A549 (cell line): ENCODE data around the gene TRIM65. TPM values are rescaled to one million over a fixed set of nuclear protein-coding genes. Genes with fewer than 3 reads are reported as not detected.
A peak's percentile ranks its signal among the peaks of the same experiment; 100 is the strongest.
"Not testable (repeated sequence)": the region's sequence is repeated elsewhere in the genome, so short reads cannot be mapped to it uniquely, and the experiment has no call there.

Experiments used
- ATAC-seq, 2 experiments: fragments of 200-7000 bp in 1 of 2; fragments of >200 bp in 1 of 2; cut with Nextera tagmentation in 1 of 2; cut with Tn5 transposase in 1 of 2; 3 replicates each; pipeline versions ENCODE4 v1.8.0 to v1.9.1; 2018 to 2020; ENCODE audit warnings: mild to moderate bottlenecking in 1 of 2, moderate library complexity in 1 of 2
- CTCF ChIA-PET: fragments of 300-600 bp; sonication (Branson Sonifier 250); formaldehyde crosslinking; extraction: SDS; loops from one replicate; lab custom pipeline; 2021; ENCODE audit warnings: antibody characterized with exemption, inconsistent platforms; lab: Yijun Ruan, JAX
- POLR2A ChIA-PET: fragments of 350-600 bp; formaldehyde crosslinking; extraction: SDS; loops from one replicate; lab custom pipeline; 2021; ENCODE audit warnings: antibody characterized with exemption, inconsistent platforms; lab: Yijun Ruan, JAX
- DNase-seq, 2 experiments: peaks; one replicate each; pipeline versions ENCODE4 v3.0.0 to v3.0.0-alpha.2; 2011 to 2016; ENCODE audit warnings: low read depth in 1 of 2, low spot score in 1 of 2
- FAIRE-seq: peaks from 2 replicates; lab custom pipeline; 2011; peaks lifted over from hg19 to GRCh38; lab: Jason Lieb, UNC
- H3K27ac ChIP-seq, 2 experiments: fragments of >200 bp; sonication (Bioruptor Twin); formaldehyde crosslinking; 3 replicates each; pipeline ENCODE4 v1.5.1; 2016 to 2017
- H3K4me1 ChIP-seq: fragments of >200 bp; sonication (Bioruptor Twin); formaldehyde crosslinking; 3 replicates; pipeline ENCODE4 v1.6.1; 2016
- H3K4me2 ChIP-seq: fragments of >200 bp; sonication (Bioruptor Twin); formaldehyde crosslinking; 3 replicates; pipeline ENCODE4 v1.6.1; 2016
- H3K4me3 ChIP-seq: fragments of >200 bp; sonication (Bioruptor Twin); formaldehyde crosslinking; 3 replicates; pipeline ENCODE4 v1.5.1; 2016
- H3K9me3 ChIP-seq: fragments of >200 bp; sonication (Bioruptor Twin); formaldehyde crosslinking; 3 replicates; pipeline ENCODE4 v1.6.1; 2016
- CBX2 ChIP-seq: fragments of 200-600 bp; sonication (generic); IDR thresholded peaks from 2 replicates; pipeline ENCODE4 v1.6.1; 2016; ENCODE audit warnings: low read depth, mild to moderate bottlenecking, borderline replicate concordance
- CEBPB ChIP-seq, 2 experiments: fragments of >200 bp in 1 of 2; sonication (Bioruptor Twin) in 1 of 2; formaldehyde crosslinking in 1 of 2; IDR thresholded peaks; 2 replicates each; pipeline ENCODE4 v1.6.1; 2012 to 2016
- ESRRA ChIP-seq: fragments of 150-350 bp; IDR thresholded peaks from 2 replicates; pipeline ENCODE4 v1.6.1; 2014; ENCODE audit warnings: mild to moderate bottlenecking, low read length, borderline replicate concordance
- GATA3 ChIP-seq: IDR thresholded peaks from 2 replicates; pipeline ENCODE4 v1.6.1; 2012; ENCODE audit warnings: borderline replicate concordance
- HDAC2 ChIP-seq: fragments of 200-600 bp; sonication (generic); IDR thresholded peaks from 2 replicates; pipeline ENCODE4 v1.6.1; 2016
- HEYL ChIP-seq: fragments of 250-450 bp; sonication (Bioruptor Pico); IDR thresholded peaks from 2 replicates; pipeline ENCODE4 v1.8.0; 2021; ENCODE audit warnings: mild to moderate bottlenecking, moderate library complexity
- JUN ChIP-seq, 2 experiments: fragments of >200 bp; sonication (Bioruptor Twin); formaldehyde crosslinking; IDR thresholded peaks; 2 replicates in 1 of 2; 3 replicates in 1 of 2; pipeline ENCODE4 v1.6.1; 2016 to 2017
- MAZ ChIP-seq: fragments of 150-350 bp; IDR thresholded peaks from 2 replicates; pipeline ENCODE4 v1.6.1; 2014; ENCODE audit warnings: antibody characterized with exemption, low read depth, low read length, borderline replicate concordance
- PHF8 ChIP-seq: fragments of 200-600 bp; sonication (generic); IDR thresholded peaks from 2 replicates; pipeline ENCODE4 v1.6.1; 2016; ENCODE audit warnings: low read depth, mild to moderate bottlenecking, antibody characterized with exemption, moderate library complexity, borderline replicate concordance
- RARB ChIP-seq: fragments of 250-450 bp; sonication (Bioruptor Pico); IDR thresholded peaks from 2 replicates; pipeline ENCODE4 v1.8.0; 2021; ENCODE audit warnings: mild to moderate bottlenecking, moderate library complexity
- RNF2 ChIP-seq: fragments of 200-600 bp; sonication (generic); IDR thresholded peaks from 2 replicates; pipeline ENCODE4 v1.6.1; 2016; ENCODE audit warnings: low read depth, mild to moderate bottlenecking, antibody characterized with exemption, moderate library complexity, borderline replicate concordance
- WGBS: methylation state at CpG from one replicate; pipeline ENCODE4 v1.1.6; 2017; ENCODE audit errors: missing lambda C conversion rate; 5-methylcytosine and 5-hydroxymethylcytosine counted together
- polyA plus RNA-seq, 4 experiments: library from polyadenylated mRNA; depleted of rRNA in 3 of 4; stranded (reverse); fragments of >200 nt; fragmentation: RNase III in 1 of 4; extraction: RNeasy Plus Mini Kit Qiagen cat#74134 plus additional on column Dnase treatment in 1 of 4; gene quantifications; 2 replicates in 3 of 4; 3 replicates in 1 of 4; pipeline ENCODE4 v1.2.3, GENCODE V29; 2011 to 2017
- TF ChIP-seq, protein P1 (sequence below): IDR thresholded peaks from 2 replicates; pipeline ENCODE4 v1.6.1; 2012
- TF ChIP-seq, protein P2 (sequence below): fragments of 450-650 bp; IDR thresholded peaks from 2 replicates; pipeline ENCODE4 v1.6.1; 2014; ENCODE audit warnings: antibody characterized with exemption
- TF ChIP-seq, protein P3 (sequence below): fragments of >200 bp; sonication (Bioruptor Twin); formaldehyde crosslinking; IDR thresholded peaks from 3 replicates; pipeline ENCODE4 v1.5.1; 2016
- TF ChIP-seq, protein P4 (sequence below): IDR thresholded peaks from 2 replicates; pipeline ENCODE4 v1.6.1; 2012; ENCODE audit warnings: low read depth, borderline replicate concordance

Gene TRIM65
- polyA plus RNA-seq, 2 of the 4 experiments (the other 2 are of a cell fraction), result 13.5 to 30.2 TPM

DNA sequence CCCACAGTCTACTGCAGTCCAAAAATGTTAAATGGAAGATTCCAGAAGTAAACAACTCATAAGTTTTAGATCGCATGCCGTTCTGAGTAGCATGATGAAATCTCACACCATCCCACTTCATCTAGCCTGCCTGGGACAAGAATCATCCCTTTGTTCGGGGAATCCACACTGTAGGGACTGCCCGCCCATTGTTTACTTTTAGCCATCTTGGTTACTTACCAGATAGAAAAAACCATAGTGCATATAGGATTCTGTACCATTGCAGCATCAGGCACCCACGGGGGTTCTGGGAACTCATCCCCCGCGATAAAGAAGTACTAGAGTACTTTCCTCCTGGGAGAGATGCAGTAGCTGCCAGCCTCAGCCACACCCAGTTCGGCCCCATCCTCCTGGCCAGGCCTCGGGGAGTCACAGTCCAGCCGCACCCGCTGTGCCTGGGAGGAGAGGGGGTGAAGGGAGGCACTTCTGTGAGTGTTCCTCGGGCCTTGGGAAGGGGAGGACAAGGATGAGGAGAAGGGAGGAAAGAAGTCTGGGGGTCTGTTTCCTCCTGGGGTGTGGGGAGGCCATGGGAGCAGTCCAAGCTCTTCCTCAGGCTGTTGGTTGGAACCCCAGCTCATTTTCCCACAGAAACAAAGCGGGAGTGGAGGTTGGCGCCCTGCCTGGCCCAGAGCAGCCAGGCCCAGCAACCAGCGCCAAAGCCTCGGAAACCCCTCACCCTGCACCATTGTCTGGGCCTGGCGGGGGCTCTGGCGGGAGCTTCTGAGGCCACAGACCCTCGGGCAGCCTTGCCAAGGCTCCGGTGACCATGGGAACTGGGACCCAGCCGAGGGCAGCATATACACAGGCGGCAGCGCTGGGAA, 27.2 kb downstream of the TRIM65 start:
- Histone ChIP-seq H3K4me3 (no peak overlapping the region), H3K4me1 (peaks cover 31% of the 10 kb centered on the region), H3K27ac (peak overlapping the region; percentile 66 to 84), H3K9me3 (no peaks in the 10 kb centered on the region), H3K4me2 (peak overlapping the region; percentile 56)
- no peak for TF ChIP-seq JUN (IDR thresholded peaks at IDR 0.05)
- TF ChIP-seq, protein P1, sequence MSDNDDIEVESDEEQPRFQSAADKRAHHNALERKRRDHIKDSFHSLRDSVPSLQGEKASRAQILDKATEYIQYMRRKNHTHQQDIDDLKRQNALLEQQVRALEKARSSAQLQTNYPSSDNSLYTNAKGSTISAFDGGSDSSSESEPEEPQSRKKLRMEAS, result peak; percentile 39; the same call in 1 of the 2 replicates
- TF ChIP-seq HDAC2, result no peak
- ChIA-PET POLR2A (interaction anchor here (1.6 kb wide), 1 partner anchor 90 kb away, joined by 7 read pairs; a partner anchor contains a TSS), CTCF (interaction anchor here (0.6 to 22.8 kb wide), 8 partner anchors 9 to 86 kb away, joined by 3 to 513 read pairs (median 5); partner anchors contain the start of genes MRPL38, TRIM47, TRIM65 and WBP2)
- DNase-seq (peak; percentile 56 to 57), FAIRE-seq (no peak), ATAC-seq (peak in 1 of 2 experiments; percentile 21; a peak in 3 of 6 replicates)
- 55% methylated on average over 23 of the region's 23 CpGs for WGBS

DNA sequence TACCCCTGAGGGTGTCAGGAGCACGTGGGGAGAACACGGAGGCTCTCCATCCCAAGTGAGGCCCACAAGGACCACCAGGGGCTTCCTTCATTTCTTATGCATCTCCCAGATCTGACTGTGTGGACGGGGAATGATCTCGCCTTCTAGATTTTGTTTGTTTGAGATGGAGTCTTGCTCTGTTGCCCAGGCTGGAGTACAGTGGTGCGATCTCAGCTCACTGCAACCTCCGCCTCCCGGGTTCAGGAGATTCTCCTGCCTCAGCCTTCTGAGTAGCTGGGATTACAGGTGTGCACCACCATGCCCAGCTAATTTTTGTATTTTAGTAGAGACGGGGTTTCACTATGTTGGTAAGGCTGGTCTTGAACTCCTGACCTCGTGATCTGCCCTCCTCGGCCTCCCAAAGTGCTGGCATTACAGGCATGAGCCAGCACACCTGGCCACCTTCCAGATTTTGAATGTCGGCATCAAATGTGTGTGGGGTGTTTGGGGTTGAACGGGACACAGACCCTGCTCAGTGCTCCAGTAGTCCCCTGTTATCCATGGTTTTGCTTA, 27.9 kb downstream of the TRIM65 start:
- POLR2A ChIA-PET, H3K4me3 ChIP-seq, FAIRE-seq, ATAC-seq, H3K9me3 ChIP-seq, DNase-seq: not testable (repeated sequence)
- Histone ChIP-seq H3K4me1 (peaks cover 31% of the 10 kb centered on the region), H3K4me2 (peak overlapping the region; percentile 56), H3K27ac (peak overlapping the region; percentile 66 to 84)
- CTCF ChIA-PET, result interaction anchor here (1.3 to 22.8 kb wide), 6 partner anchors 10 to 85 kb away, joined by 3 to 513 read pairs (median 22); partner anchors contain the start of genes MRPL38, TRIM47, TRIM65 and WBP2
- 88% methylated on average over 12 of the region's 12 CpGs for WGBS

DNA sequence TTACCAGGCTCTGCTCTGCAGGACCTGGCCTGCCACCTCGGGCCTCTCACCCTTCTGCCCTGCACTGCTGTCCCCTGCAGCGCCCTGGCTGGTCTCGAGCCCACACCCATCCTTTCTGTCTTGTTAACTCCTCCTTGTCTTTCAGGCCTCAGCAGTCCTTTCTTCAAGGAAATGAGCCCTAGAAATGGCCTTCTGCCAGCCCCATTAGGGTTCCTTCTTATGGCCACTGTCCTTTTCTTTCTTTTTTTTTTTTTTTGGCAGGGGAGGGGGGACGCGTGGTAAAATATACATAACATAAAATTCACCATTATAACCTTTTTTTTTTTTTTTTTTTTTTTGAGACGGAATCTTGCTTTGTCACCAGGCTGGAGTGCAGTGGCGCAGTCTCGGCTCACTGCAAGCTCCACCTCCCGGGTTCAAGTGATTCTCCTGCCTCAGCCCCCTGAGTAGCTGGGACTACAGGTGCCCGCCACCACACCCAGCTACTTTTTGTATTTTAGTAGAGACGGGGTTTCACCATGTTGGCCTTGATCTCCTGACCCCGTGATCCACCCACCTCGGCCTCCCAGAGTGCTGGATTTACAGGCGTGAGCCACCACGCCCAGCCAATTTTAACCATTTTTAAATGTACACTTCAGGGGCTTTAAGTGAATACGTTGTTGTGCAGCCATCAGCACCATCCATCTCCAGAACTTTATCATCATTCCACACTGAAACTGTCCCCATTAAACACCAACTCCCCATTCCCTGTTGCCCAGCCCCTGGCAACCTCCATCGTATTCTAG, 31.2 kb downstream of the TRIM65 start:
- peaks cover 18% of the 10 kb centered on the region for H3K4me1 ChIP-seq
- H3K4me2 ChIP-seq, DNase-seq, FAIRE-seq, H3K9me3 ChIP-seq, H3K4me3 ChIP-seq: not testable (repeated sequence)
- CTCF ChIA-PET, result interaction anchor here (0.6 to 14.2 kb wide), 9 partner anchors 8 to 726 kb away, joined by 3 to 330 read pairs (median 6); partner anchors contain the start of genes TRIM47, TRIM65 and WBP2
- ATAC-seq, result 0 out of 6 replicates have a peak, but pooled peaks of 1 of the 2 experiments have one; percentile 4
- POLR2A ChIA-PET, result interaction anchor here (1.2 kb wide), 1 partner anchor 10 kb away, joined by 8 read pairs; the partner anchor contains the start of gene WBP2
- 78% methylated on average over 17 of the region's 17 CpGs for WGBS
- H3K27ac ChIP-seq, result 0 out of 6 replicates have a peak overlapping the region, but pooled peaks of 1 of the 2 experiments have one; percentile 0

DNA sequence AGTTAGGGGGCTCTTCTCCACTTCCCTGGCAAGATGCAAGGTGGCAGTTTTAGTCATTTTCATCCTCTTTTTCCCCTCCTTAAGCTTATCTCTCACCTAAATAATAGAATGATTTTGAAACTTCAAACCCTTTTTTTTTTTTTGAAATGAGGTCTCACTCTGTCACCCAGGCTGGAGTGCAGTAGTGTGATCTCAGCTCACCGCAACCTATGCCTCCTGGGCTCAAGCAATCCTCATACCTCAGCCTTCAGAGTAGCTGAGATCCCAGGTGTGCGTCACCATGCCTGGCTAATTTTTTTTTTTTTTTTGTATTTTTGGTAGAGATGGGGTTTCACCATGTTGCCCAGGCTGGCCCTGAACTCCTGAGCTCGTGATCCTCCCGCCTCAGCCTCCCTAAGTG, 31.9 kb downstream of the TRIM65 start:
- ChIA-PET CTCF (interaction anchor here (0.6 to 6.3 kb wide), 8 partner anchors 11 to 726 kb away, joined by 3 to 38 read pairs (median 6); partner anchors contain the start of genes TRIM47 and TRIM65), POLR2A (interaction anchor here (1.2 kb wide), 1 partner anchor 9 kb away, joined by 8 read pairs; the partner anchor contains the start of gene WBP2)
- ATAC-seq, DNase-seq, H3K4me3 ChIP-seq, H3K9me3 ChIP-seq, H3K27ac ChIP-seq, H3K4me2 ChIP-seq, FAIRE-seq: not testable (repeated sequence)
- H3K4me1 ChIP-seq, result peaks cover 14% of the 10 kb centered on the region
- 88% methylated on average over 4 of the region's 4 CpGs for WGBS

DNA sequence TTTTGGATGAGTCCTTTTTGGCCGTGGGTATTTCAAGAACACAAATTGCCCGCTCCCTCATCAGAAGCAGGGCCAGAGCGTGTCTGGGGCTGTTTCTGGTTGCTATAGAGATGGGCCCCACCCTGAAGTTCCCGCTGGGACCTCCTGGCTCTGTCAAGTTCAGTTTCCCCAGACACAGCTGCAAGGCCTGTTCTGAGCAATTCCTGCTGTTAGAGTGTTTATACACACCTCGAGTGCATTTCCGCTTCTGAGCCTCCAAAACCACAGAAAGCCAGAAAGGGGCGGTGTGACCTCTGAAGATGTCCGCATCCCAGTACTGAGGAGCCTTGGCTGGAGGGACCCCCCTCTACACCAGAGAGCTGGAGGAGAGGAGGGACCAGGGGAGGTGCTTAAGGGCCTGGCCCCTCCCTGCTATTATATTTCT, 32.3 kb downstream of the TRIM65 start:
- H3K4me2 ChIP-seq, result no peak overlapping the region
- H3K4me3 ChIP-seq, result no peak overlapping the region
- H3K9me3 ChIP-seq, result no peaks in the 10 kb centered on the region
- DNase-seq (no peak), ATAC-seq (peak; percentile 23 to 28; a peak in 3 of 6 replicates), FAIRE-seq (no peak)
- ChIA-PET POLR2A (interaction anchor here (1.2 kb wide), 1 partner anchor 9 kb away, joined by 8 read pairs; the partner anchor contains the start of gene WBP2), CTCF (interaction anchor here (1.0 to 6.3 kb wide), 6 partner anchors 11 to 34 kb away, joined by 5 to 38 read pairs (median 6); partner anchors contain the start of genes TRIM47 and TRIM65)
- H3K4me1 ChIP-seq, result peaks cover 10% of the 10 kb centered on the region
- 78% methylated on average over 8 of the region's 8 CpGs for WGBS
- H3K27ac ChIP-seq, result no peak overlapping the region
- TF ChIP-seq, protein P2, sequence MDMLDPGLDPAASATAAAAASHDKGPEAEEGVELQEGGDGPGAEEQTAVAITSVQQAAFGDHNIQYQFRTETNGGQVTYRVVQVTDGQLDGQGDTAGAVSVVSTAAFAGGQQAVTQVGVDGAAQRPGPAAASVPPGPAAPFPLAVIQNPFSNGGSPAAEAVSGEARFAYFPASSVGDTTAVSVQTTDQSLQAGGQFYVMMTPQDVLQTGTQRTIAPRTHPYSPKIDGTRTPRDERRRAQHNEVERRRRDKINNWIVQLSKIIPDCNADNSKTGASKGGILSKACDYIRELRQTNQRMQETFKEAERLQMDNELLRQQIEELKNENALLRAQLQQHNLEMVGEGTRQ, result no peak
- TF ChIP-seq, protein P1, result no peak
- TF ChIP-seq, protein P3, sequence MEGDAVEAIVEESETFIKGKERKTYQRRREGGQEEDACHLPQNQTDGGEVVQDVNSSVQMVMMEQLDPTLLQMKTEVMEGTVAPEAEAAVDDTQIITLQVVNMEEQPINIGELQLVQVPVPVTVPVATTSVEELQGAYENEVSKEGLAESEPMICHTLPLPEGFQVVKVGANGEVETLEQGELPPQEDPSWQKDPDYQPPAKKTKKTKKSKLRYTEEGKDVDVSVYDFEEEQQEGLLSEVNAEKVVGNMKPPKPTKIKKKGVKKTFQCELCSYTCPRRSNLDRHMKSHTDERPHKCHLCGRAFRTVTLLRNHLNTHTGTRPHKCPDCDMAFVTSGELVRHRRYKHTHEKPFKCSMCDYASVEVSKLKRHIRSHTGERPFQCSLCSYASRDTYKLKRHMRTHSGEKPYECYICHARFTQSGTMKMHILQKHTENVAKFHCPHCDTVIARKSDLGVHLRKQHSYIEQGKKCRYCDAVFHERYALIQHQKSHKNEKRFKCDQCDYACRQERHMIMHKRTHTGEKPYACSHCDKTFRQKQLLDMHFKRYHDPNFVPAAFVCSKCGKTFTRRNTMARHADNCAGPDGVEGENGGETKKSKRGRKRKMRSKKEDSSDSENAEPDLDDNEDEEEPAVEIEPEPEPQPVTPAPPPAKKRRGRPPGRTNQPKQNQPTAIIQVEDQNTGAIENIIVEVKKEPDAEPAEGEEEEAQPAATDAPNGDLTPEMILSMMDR, result no peak
- TF ChIP-seq GATA3 (no peak), RNF2 (no peak), HDAC2 (no peak), CBX2 (no peak), HEYL (CRISPR knock-in tag) (no peak), MAZ (no peak), RARB (CRISPR knock-in tag) (no peak), ESRRA (no peak), CEBPB (IDR thresholded peaks at IDR 0.05) (no peak), PHF8 (no peak)
- TF ChIP-seq, protein P4, sequence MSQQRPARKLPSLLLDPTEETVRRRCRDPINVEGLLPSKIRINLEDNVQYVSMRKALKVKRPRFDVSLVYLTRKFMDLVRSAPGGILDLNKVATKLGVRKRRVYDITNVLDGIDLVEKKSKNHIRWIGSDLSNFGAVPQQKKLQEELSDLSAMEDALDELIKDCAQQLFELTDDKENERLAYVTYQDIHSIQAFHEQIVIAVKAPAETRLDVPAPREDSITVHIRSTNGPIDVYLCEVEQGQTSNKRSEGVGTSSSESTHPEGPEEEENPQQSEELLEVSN, result no peak
